GM12801 (cell line): Measurements from ENCODE around the gene ZFHX3.

Experiments used
- TF ChIP-seq, protein P1 (sequence below): IDR thresholded peaks from one replicate; pipeline ENCODE4 v1.5.1; 2011; ENCODE audit warnings: control low read depth; ENCODE audit not compliant: insufficient read length; ENCODE audit errors: extremely low read depth

ZFHX3 gene

DNA sequence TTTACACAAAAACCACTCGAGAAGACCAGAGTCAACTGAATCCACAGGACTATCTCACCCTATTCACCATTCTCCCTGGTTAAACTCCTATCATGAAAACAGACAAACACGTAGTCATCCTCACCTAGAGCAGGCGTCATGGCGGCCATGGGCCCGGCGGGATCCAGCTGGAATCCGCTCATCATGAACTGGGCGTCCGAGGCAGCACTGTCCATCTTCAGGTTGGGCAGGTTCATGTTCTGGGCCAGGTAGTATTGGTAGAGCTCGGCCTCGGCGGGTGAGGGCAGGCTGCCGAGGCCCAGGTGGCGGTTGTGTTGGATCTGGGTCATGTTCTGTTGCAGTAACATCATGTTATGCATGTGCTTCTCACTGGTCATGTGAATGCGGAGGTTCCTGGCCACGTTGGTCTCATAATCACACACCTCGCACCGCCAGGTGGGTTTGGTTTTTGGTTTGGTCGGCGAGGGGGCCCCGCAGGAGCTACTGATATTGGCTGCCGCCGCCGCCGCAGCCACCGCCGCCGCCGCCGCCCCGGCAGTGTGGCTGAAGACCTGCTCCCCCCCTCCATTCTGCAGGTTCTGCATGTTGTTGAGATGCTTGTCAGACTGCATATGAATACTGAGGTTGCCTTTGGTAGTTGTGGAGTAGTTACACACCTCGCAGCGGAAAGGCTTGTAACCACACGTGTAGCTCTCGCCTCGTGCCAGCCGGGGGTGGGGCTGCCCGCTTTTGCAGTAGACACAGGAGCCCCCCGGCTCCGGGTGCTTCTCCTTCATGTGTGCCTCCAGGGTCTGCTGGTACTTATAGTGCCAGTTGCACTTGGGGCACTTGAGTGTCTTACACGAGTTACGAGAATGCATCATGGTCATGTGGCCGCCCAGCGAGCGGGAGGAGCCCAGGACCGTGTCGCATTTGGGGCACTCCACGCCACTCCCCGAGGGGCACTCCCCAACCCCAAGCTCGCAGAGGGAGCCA, 90.3 kb downstream of the ZFHX3 start:
- TF ChIP-seq, protein P1, sequence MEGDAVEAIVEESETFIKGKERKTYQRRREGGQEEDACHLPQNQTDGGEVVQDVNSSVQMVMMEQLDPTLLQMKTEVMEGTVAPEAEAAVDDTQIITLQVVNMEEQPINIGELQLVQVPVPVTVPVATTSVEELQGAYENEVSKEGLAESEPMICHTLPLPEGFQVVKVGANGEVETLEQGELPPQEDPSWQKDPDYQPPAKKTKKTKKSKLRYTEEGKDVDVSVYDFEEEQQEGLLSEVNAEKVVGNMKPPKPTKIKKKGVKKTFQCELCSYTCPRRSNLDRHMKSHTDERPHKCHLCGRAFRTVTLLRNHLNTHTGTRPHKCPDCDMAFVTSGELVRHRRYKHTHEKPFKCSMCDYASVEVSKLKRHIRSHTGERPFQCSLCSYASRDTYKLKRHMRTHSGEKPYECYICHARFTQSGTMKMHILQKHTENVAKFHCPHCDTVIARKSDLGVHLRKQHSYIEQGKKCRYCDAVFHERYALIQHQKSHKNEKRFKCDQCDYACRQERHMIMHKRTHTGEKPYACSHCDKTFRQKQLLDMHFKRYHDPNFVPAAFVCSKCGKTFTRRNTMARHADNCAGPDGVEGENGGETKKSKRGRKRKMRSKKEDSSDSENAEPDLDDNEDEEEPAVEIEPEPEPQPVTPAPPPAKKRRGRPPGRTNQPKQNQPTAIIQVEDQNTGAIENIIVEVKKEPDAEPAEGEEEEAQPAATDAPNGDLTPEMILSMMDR: no peak

DNA sequence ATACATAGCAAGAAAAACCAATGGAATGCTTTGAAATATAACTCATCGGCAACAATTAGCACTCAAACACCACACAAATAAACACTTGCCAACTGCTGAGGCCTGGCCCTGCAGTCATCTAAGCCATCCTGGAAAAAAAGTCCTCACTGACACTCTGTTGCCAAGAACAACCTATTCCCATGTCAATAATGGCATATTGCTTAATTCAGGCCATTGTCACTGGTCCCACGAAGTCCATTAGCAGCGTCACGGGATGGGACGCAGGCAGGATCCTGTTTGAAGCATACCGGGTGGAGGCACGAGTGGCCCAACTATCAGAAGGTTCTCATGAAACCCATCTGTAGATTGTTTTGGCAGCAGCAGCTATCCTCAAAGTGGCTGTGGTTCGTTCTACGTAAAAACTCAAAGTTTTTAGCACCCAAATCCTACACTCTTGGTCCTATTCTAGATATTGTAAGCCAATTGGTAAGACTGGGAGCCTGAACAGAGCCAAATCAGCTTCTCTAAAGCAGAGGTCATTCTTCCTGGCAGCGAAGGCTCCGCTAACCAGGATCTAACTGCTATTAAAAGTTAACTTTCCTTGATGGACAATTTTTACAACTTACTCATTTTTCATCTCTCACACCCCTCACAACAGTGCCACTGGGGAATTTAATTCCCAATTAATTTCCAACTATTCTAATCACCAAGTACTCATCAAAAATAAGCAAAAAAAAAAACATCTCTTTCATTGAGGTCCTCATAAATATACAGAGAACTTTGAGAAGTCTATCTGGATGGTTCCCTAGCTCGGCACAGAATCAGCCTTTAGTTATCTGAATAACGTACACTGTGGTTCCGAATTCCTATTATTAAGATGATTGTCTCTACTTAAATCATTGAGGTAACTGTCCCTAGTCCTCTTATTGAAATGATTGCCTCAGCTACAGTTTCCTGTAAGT, 91.5 kb downstream of the ZFHX3 start:
- TF ChIP-seq, protein P1: no peak

DNA sequence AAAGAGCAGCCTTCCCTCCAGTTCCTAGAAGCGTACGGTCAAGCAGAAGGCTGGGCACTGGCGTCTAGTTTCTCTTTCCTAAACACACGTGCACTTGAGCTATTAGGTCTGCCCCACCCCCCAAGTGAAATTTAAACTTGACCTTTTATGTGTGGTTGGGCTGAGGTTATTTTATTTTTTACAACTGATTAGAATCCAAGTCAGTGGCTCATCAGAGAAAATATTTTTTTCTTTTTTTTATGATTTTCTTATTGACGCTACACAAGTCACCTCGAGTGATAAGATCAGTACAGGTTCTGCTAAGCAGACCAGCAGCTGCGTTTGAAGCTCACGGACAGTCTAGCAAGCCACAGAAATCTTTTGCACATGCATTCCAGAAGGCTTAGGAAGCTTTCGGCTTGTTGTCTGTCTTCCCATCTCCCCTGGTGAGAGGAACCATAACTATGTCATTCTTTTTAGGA, 95.1 kb downstream of the ZFHX3 start:
- TF ChIP-seq, protein P1: no peak

DNA sequence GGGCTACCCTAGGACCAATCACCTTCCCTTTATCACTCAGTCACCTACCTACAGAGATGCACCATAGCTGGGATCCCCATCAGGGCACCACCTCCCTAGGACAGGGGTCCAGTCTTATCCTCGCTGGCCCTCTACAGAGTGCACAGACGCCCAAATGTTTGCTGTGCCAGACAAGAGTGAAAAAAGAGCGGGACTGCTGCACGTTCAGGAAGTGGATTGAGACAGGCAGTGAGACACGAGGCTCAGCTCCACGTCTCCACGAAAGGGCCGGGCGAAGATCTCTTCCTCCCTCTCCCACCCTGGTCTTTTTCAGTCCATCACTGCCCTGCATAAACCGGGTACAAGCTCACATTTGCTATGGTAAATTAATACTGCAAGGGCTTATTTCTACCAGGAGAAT, 95.5 kb downstream of the ZFHX3 start:
- TF ChIP-seq, protein P1: no peak

DNA sequence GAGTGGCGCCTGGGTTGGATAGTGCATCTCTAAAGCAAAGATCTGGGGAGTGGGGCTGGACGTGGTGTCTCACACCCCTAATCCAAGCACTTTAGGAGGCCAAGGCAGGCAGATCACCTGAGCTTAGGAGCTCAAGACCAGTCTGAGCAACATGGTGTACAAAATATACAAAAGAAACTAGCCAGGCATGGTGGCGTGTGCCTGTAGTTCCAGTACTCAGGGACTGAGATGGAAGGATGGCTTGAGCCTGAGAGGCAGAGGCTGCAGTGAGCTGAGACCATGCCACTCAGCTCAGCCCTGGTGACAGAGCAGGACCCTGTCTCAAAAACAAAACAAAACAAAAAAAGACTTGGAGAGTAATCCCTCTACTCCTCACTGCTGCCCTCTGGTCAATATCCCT, 96.0 kb downstream of the ZFHX3 start:
- TF ChIP-seq, protein P1: no peak

DNA sequence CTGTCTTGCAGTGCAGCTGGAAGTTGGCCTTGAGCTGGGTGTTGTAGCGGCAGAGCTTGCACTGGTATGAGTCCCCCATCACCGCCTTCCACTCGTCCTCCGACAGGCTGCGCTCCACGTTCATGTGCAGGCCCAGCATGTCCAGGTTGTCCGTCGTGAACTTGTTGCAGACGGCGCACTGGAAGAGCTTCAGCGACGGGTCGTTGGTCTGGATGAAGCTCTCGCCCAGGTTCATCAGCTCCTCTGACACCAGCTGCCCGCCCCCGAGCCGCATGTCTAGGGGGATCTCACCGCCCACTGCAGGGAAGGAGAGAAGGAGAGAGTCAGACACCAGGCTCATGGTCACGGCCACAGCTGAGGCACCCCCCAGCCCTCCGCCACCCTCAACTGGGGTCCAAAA, 97.3 kb downstream of the ZFHX3 start:
- TF ChIP-seq, protein P1: no peak
